Measurements from ENCODE around the gene SSC5D.
"Not testable (repeated sequence)": the region's sequence is repeated elsewhere in the genome, so short reads cannot be mapped to it uniquely, and the experiment has no call there.

SSC5D gene

DNA sequence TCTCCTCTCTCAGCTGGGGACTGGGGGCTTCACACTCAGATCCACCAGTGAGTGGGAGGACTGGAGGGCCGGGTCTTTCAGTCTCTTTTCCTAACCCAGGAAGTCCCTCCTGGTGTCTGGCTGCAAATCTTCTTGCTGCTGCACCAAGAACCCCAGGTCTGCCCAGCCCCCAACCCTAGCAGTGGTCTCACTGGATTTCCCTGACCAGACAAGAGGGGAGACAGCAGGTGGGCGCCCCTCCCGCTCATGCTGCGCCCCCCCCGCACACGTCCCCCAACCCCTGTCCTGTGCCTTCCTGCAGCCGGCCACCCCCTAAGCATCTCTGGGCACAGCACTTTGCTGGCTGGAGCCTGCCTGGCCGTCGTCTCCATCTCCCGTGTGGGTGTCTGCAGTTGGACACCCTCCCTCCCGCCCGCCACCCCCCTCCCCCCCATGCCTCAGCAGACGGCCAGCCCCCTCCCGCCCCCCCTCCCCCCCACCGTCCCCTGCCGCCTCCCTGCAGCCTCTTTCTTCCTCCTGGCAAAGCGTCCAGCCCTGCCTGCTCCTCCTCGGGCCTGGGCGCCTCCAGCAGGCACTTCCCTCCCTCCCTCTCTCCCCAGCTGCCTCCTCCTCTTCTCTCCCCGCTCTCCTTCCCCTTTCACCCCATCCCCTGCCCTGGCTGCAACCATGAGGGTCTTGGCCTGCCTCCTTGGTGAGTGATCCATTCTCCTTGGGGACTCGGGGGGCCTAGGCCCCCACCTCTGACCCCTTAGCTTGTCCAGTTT lies at the start of gene SSC5D:
SSC5D (plus strand) TSS at position 513 of the 764 bp plus-strand sequence; CDS start at position 667, 154 bp downstream.
- DNase-seq (ENCODE audit: low read depth, low spot score): no peak

GRCh38 chr19:55439052-55439451 lies 49.2 kb upstream of the SSC5D start:
- DNase-seq (ENCODE audit: low read depth, low spot score): no peak

DNA sequence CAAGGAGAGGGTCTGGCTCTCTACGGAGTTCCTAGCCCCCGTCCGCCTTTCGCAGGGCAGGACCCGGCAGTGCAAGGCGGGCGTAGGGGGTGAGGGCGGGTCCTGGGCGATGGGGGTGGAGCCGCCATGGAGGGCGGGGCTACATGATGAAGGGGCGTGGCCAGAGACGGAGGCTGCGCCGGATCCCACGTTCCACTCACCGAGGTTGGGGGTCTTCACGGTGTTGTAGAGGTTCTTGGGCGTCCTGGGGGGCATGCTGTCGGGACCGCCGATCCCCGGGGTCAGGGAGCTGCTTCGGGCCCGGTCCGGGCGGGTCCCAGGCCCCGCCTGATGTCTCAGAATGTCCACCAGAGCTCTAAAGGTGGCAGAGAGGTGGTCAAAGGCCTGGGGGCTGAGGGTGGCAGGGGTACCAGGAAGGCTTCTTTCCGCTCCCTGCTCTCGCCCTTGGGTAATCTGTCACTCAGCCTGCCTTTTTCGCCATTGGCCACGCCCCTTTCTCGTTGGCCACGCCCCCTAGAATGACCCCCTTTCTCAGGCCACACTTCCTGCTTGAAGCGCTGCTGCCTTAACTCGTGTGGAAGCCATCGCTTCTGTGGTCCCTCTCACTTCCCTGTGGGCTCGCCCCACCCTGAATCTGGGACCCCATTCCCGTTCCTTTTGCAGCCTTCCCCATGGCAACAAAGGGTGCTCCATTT lies 47.7 kb upstream of the SSC5D start:
- peak; percentile 84 for DNase-seq (ENCODE audit: low read depth, low spot score)

- no peak for DNase-seq (ENCODE audit: low read depth, low spot score)
These were observed 46.9 kb upstream of the SSC5D start for GRCh38 chr19:55441319-55441691.

DNA sequence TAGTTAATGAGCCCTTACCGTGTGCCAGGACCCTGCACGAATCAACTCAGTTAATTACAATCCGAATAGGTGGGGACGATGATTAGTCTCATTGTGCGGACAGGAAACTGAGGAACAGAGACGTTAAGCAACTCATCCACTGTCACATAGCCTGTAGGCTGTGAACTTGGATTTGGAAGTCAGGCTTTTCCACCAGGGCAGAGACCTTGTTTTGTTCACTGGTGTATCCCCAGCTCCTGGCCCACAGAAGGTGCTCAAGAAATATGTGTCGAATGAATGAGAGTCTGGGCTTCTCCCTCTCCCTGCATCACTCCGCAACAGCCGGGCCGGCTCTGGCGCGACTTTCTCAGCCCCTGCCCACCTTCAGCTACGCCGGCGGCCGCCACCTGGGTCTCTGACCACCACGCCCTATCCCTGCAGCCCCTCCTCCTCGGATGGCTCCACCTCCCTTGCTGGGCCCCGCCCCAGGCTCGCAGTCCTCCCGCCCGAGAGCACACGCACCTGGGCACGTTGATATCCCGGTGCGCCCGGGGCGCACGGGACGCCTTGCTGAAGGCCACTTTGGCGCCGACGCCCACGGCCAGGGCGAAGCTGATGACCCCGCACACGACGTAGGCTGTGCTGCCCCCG lies 46.4 kb upstream of the SSC5D start:
- peak; percentile 78 for DNase-seq (ENCODE audit: low read depth, low spot score)

- DNase-seq (ENCODE audit: low read depth, low spot score): no peak
These were observed 45.8 kb upstream of the SSC5D start for GRCh38 chr19:55442372-55442961.

DNA sequence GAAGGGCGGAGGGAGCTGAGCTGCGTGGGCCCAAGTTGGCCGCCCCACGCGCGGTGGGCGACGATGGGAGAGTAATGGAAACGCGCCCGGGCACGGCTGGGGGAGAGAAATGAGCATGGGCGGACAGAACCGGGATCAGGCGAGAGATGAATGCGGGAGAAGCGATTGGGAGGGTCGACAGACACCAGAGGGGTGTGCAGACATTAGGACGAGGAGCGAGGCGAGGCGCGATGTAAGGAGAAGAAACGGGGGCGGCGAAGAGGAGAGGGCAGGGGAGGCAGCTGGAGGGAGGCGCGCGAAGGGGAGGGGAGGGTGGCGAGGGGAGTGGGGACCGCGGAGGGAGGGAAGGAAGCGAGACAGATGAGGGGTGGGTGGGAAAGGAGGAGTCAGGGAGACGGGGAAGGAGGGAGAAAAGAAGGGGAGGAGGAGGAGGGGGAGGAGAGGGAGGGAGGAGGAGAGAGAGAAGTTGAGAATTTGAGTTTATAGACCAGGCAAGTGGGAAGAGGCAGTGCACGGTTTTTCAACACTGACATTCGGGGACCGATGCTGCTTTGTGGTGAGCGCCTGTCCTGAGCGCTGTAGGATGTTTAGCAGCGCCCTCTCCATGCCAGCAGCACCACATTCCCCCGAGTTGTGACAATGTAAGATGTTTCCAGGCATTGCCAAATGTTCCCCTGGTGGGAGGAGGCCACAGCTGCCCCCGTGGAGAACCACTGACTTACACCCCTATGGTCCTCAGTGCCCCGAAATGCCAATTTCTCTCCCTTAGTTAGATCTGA lies 45.0 kb upstream of the SSC5D start, which contains the start of gene SHISA7:
SHISA7 (minus strand) TSS at position 256 of the 779 bp plus-strand sequence. CDS start 437 bp downstream, outside the sequence.
- DNase-seq (ENCODE audit: low read depth, low spot score): no peak

- no peak for DNase-seq (ENCODE audit: low read depth, low spot score)
These were observed 44.3 kb upstream of the SSC5D start for GRCh38 chr19:55443824-55444480.

DNA sequence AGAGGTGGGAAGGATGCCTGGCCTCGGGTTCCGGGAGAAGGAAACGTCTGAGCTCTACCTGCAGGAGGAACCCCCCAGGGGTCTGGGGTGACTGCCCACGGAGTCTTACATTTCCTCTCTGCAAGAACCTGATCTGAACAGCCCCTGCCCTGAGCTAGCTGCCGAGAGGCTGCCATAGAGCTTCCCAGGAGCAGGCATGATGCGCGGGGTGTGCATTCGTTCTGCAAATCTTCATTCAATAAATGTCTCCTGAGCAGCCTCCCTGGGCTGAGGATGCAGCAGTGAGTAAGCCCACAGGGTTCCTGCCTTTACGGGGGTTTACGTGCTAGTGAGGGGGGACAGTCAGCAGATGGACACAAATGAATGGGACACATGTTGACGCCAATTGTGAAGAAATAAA lies 43.6 kb upstream of the SSC5D start:
- no peak for DNase-seq (ENCODE audit: low read depth, low spot score)

GRCh38 chr19:55446060-55446459 lies 42.2 kb upstream of the SSC5D start:
- no peak for DNase-seq (ENCODE audit: low read depth, low spot score)

GRCh38 chr19:55447421-55448174 lies 40.6 kb upstream of the SSC5D start:
- no peak for DNase-seq (ENCODE audit: low read depth, low spot score)

DNA sequence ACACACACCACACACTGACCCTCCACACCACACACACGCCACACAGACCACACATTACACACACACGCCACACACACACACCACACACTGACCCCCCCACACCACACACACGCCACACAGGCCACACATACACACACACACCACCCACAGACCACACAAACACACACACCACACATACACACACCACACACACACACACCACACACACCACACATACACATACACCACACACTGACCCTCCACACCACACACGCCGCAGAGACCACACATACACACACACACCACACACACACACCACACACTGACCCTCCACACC lies 40.1 kb upstream of the SSC5D start:
- not testable (repeated sequence) for DNase-seq (ENCODE audit: low read depth, low spot score)

DNA sequence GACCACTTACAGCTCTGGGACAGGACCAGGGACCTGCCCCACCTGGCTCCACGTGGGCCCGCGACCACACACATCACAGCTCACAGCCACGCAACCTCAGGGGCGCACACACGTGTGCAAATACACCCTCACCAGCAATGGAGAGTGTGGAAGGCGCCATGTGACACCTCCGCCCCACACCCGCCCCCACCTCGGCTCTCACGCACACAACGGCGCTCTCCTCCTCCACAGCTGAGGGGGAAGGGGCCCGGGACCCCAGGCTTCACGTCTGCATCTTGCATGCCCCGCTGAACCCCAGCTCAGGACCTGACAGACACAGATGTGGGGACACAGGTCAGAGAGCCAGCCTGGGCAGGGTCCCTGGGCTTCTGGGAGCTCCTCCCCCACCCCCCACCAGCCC lies 38.8 kb upstream of the SSC5D start:
- no peak for DNase-seq (ENCODE audit: low read depth, low spot score)

DNA sequence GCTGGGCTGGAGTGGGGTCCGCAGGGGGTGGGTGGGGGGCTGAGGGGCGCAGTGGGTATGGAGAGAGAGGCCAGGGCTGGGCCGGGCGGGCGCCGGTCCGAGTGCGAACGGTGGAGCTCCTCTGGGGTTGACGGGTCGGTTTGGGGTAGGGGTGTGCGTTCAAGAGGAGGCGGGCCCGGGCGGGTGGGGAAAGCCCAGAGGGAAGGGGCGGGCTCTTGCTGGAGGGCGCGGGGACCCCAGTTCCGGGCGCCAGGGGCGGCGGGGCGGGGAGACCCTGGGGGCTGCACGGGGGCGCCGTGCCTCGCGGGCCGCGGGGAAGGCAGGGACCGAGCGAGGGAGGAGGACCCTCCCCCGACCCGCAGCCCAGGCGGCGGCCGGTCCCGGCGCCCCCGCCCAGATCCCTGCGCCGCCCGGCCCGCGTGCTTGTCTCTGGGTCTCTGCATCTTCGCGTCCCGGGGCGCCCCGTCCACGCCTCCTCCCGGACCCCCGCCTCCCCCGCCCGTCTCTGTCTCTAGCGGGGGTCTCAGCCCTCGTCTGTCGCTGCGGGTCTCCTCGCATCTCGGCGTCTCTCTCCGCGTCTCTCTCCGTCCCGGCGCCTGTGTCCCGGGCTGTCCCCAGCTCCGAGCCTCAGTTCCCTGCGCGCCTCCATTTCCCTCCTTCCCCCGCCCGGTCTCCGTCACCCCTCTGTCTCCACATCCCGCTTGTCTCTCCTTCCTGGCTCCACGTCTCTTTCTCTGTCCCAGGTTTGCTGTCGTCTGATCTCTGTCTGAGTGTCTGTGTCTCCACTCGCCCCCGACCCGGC lies 36.9 kb upstream of the SSC5D start:
- no peak for DNase-seq (ENCODE audit: low read depth, low spot score)

GRCh38 chr19:55451965-55452748 lies 36.1 kb upstream of the SSC5D start:
- no peak for DNase-seq (ENCODE audit: low read depth, low spot score)

GRCh38 chr19:55452749-55453346 lies 35.4 kb upstream of the SSC5D start:
- DNase-seq (ENCODE audit: low read depth, low spot score): peak; percentile 94

GRCh38 chr19:55453511-55454260 lies 34.5 kb upstream of the SSC5D start:
- no peak for DNase-seq (ENCODE audit: low read depth, low spot score)
